Hepatocyte (in vitro differentiated cells): ENCODE data around the gene DENND1C. TPM values are rescaled to one million over a fixed set of nuclear protein-coding genes. Genes with fewer than 3 reads are reported as not detected.

Source experiments
- DNase-seq: peaks from one replicate; pipeline ENCODE4 v3.0.0-alpha.2; 2016; ENCODE audit warnings: low spot score
- H2AFZ ChIP-seq: fragments of 200-600 bp; sonication (generic); 2 replicates; pipeline ENCODE4 v1.6.0; 2016; ENCODE audit warnings: antibody characterized with exemption, mild to moderate bottlenecking
- H3K27ac ChIP-seq: fragments of 200-600 bp; sonication (generic); 2 replicates; pipeline ENCODE4 v1.5.1; 2016; ENCODE audit warnings: mild to moderate bottlenecking
- H3K27me3 ChIP-seq: fragments of 200-600 bp; sonication (generic); 2 replicates; pipeline ENCODE4 v1.6.1; 2016
- H3K36me3 ChIP-seq: fragments of 200-600 bp; sonication (generic); replicated peaks from 2 replicates; pipeline ENCODE4 v1.5.1; 2016; ENCODE audit warnings: low read depth; ENCODE audit not compliant: insufficient read depth
- H3K4me1 ChIP-seq: fragments of 200-600 bp; sonication (generic); 2 replicates; pipeline ENCODE4 v1.5.1; 2016; ENCODE audit warnings: mild to moderate bottlenecking, moderate library complexity; ENCODE audit not compliant: insufficient read depth
- H3K4me2 ChIP-seq: fragments of 200-600 bp; sonication (generic); 2 replicates; pipeline ENCODE4 v1.6.0; 2016
- H3K4me3 ChIP-seq: fragments of 200-600 bp; sonication (generic); 2 replicates; pipeline ENCODE4 v1.5.1; 2016; ENCODE audit warnings: mild to moderate bottlenecking
- H3K79me2 ChIP-seq: fragments of 200-600 bp; sonication (generic); 2 replicates; pipeline ENCODE4 v1.6.0; 2017; ENCODE audit warnings: mild to moderate bottlenecking
- H3K9me2 ChIP-seq: fragments of 200-600 bp; sonication (generic); replicated peaks from 2 replicates; pipeline ENCODE4 v1.6.0; 2017; ENCODE audit warnings: mild to moderate bottlenecking; ENCODE audit not compliant: insufficient read depth
- H3K9me3 ChIP-seq: fragments of 200-600 bp; sonication (generic); 2 replicates; pipeline ENCODE4 v1.5.1; 2016; ENCODE audit warnings: low read depth, mild to moderate bottlenecking
- H4K20me1 ChIP-seq: fragments of 200-600 bp; sonication (generic); 2 replicates; pipeline ENCODE4 v1.6.0; 2016; ENCODE audit warnings: mild to moderate bottlenecking; ENCODE audit not compliant: insufficient read depth, poor library complexity, severe bottlenecking
- CTCF ChIP-seq: fragments of 200-600 bp; sonication (generic); IDR thresholded peaks from 2 replicates; pipeline ENCODE4 v1.5.1; 2016; ENCODE audit warnings: antibody characterized with exemption, mild to moderate bottlenecking; ENCODE audit not compliant: poor library complexity
- EZH2 ChIP-seq: fragments of 200-600 bp; sonication (generic); IDR thresholded peaks from 2 replicates; pipeline ENCODE4 v1.6.1; 2016; ENCODE audit warnings: antibody characterized with exemption, mild to moderate bottlenecking, borderline replicate concordance
- EZH2phosphoT487 ChIP-seq: fragments of 200-600 bp; sonication (generic); IDR thresholded peaks from one replicate; pipeline ENCODE4 v1.6.1; 2018; ENCODE audit warnings: antibody characterized with exemption, mild to moderate bottlenecking, low read depth, moderate library complexity; ENCODE audit not compliant: unreplicated experiment, severe bottlenecking
- WGBS: methylation state at CpG from one replicate; pipeline ENCODE4 v1.1.6; 2016; ENCODE audit warnings: low lambda C conversion rate; ENCODE audit errors: missing lambda C conversion rate; 5-methylcytosine and 5-hydroxymethylcytosine counted together
- polyA plus RNA-seq: library from polyadenylated mRNA; unstranded; fragments of >200 nt; fragmentation: Nextera tagmentation; extraction: Ambion mirVana; gene quantifications from 2 replicates; pipeline ENCODE4 v1.2.1, GENCODE V29; 2016
- total RNA-seq: library from RNA; depleted of rRNA; stranded (reverse); fragments of >200 nt; gene quantifications from 2 replicates; pipeline ENCODE4 v1.2.3, GENCODE V29; 2014

The DENND1C gene
- total and polyA plus RNA-seq, 2 experiments from 2014 or later, result 1.5 to 16.1 TPM

GRCh38 chr19:6499052-6499790 is 17.6 kb upstream of the DENND1C start:
- no peak overlapping the region for H2AFZ ChIP-seq
- no peaks in the 10 kb centered on the region for H3K9me3 ChIP-seq
- H3K4me1 ChIP-seq, result no peaks in the 10 kb centered on the region
- no peaks in the 10 kb centered on the region for H4K20me1 ChIP-seq
- H3K4me2 ChIP-seq, result no peak overlapping the region
- H3K4me3 ChIP-seq, result no peak overlapping the region
- H3K27ac ChIP-seq, result no peak overlapping the region
- H3K79me2 ChIP-seq, result no peaks in the 10 kb centered on the region
- peaks cover 23% of the 10 kb centered on the region for H3K27me3 ChIP-seq
- no peaks in the 10 kb centered on the region for H3K9me2 ChIP-seq
- TF ChIP-seq EZH2phosphoT487 (no peak), CTCF (no peak)
- H3K36me3 ChIP-seq, result no peaks in the 10 kb centered on the region
- 79% methylated on average over 17 of the region's 17 CpGs for WGBS
- DNase-seq, result no peak

- 86% methylated on average over 7 of the region's 7 CpGs for WGBS
- no peak for DNase-seq
- no peak overlapping the region for H3K4me2 ChIP-seq
- no peaks in the 10 kb centered on the region for H3K79me2 ChIP-seq
- H3K4me1 ChIP-seq, result no peaks in the 10 kb centered on the region
- H4K20me1 ChIP-seq, result no peaks in the 10 kb centered on the region
- H3K9me3 ChIP-seq, result no peaks in the 10 kb centered on the region
- no peak overlapping the region for H3K4me3 ChIP-seq
- TF ChIP-seq EZH2 (no peak), CTCF (no peak)
- no peak overlapping the region for H2AFZ ChIP-seq
- peaks cover 23% of the 10 kb centered on the region for H3K27me3 ChIP-seq
- H3K36me3 ChIP-seq, result no peaks in the 10 kb centered on the region
- H3K9me2 ChIP-seq, result no peaks in the 10 kb centered on the region
- no peak overlapping the region for H3K27ac ChIP-seq
Measured at GRCh38 chr19:6498294-6499036, 16.9 kb upstream of the DENND1C start.

GRCh38 chr19:6495947-6496346 is 14.4 kb upstream of the DENND1C start:
- H3K79me2 ChIP-seq, result no peaks in the 10 kb centered on the region

More at GRCh38 chr19:6495947-6496346, 14.4 kb upstream of the DENND1C start:
- Histone ChIP-seq H3K4me2 (no peak overlapping the region), H3K9me3 (no peaks in the 10 kb centered on the region), H3K9me2 (no peaks in the 10 kb centered on the region), H2AFZ (no peak overlapping the region), H3K4me3 (no peak overlapping the region), H4K20me1 (no peaks in the 10 kb centered on the region), H3K27me3 (peaks cover 3% of the 10 kb centered on the region), H3K4me1 (no peaks in the 10 kb centered on the region), H3K36me3 (no peaks in the 10 kb centered on the region), H3K27ac (no peak overlapping the region)
- no peak for DNase-seq
- WGBS, result 96% methylated on average over 19 of the region's 19 CpGs
- no peak for TF ChIP-seq EZH2phosphoT487
- TF ChIP-seq CTCF, result no peak
- no peak for TF ChIP-seq EZH2
